Measurements from ENCODE around the gene IL31RA.

DNA sequence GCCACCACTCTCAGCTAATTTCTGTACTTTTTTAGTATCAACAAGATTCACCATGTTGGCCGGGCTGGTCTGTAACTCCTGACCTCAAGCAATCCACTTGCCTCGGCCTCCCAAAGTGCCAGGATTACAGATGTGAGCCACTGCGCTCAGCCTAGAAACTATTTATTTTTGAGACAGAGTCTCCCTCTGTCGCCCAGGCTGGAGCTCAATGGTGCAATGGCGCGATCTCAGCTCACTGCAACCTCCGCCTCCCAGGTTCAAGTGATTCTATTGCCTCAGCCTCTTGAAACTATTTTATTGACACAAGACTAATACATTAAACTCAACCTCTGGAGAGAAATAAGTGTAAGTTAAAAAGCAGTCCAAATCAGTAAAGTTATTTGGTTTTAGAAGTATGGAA, 109.6 kb downstream of the IL31RA start:
- TF ChIP-seq, protein P1, sequence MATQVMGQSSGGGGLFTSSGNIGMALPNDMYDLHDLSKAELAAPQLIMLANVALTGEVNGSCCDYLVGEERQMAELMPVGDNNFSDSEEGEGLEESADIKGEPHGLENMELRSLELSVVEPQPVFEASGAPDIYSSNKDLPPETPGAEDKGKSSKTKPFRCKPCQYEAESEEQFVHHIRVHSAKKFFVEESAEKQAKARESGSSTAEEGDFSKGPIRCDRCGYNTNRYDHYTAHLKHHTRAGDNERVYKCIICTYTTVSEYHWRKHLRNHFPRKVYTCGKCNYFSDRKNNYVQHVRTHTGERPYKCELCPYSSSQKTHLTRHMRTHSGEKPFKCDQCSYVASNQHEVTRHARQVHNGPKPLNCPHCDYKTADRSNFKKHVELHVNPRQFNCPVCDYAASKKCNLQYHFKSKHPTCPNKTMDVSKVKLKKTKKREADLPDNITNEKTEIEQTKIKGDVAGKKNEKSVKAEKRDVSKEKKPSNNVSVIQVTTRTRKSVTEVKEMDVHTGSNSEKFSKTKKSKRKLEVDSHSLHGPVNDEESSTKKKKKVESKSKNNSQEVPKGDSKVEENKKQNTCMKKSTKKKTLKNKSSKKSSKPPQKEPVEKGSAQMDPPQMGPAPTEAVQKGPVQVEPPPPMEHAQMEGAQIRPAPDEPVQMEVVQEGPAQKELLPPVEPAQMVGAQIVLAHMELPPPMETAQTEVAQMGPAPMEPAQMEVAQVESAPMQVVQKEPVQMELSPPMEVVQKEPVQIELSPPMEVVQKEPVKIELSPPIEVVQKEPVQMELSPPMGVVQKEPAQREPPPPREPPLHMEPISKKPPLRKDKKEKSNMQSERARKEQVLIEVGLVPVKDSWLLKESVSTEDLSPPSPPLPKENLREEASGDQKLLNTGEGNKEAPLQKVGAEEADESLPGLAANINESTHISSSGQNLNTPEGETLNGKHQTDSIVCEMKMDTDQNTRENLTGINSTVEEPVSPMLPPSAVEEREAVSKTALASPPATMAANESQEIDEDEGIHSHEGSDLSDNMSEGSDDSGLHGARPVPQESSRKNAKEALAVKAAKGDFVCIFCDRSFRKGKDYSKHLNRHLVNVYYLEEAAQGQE (IDR thresholded peaks at IDR 0.05; ENCODE audit: insufficient read depth in 1 of 2, low read depth in 2 of 2, low read length in 2 of 2): no peak
- TF ChIP-seq POLR2AphosphoS5 (IDR thresholded peaks at IDR 0.05; ENCODE audit: low read depth, low read length) (no peak), SIN3A (IDR thresholded peaks at IDR 0.05; ENCODE audit: borderline replicate concordance, insufficient read depth, low read length) (no peak), TAF1 (IDR thresholded peaks at IDR 0.05; ENCODE audit: borderline replicate concordance, insufficient read depth, low read length) (no peak), FOXP2 (optimal IDR thresholded peaks at IDR 0.05; ENCODE audit: borderline replicate concordance, extremely low read depth, extremely low read length, insufficient read depth) (no peak)

Measured in PFSK-1 (cell line).